H1 (cell line): ENCODE measurements around the gene TMEM161A.

ENCODE experiments used
- ASH2L ChIP-seq: fragments of 200-600, 300-600 bp; sonication (generic); IDR thresholded peaks from one replicate; pipeline ENCODE4 v1.7.1; 2017; ENCODE audit warnings: low read length
- ATF3 ChIP-seq: IDR thresholded peaks from 2 replicates; pipeline ENCODE4 v1.6.1; 2011; ENCODE audit warnings: low read depth, mild to moderate bottlenecking, low read length; ENCODE audit not compliant: insufficient read depth
- BCL11A ChIP-seq, 2 experiments: IDR thresholded peaks; one replicate each; pipeline ENCODE4 v1.6.1; 2011; ENCODE audit warnings: low read depth in 2 of 2, low read length in 2 of 2, mild to moderate bottlenecking in 2 of 2
- CHD2 ChIP-seq: IDR thresholded peaks from 2 replicates; pipeline ENCODE4 v1.6.1; 2012; ENCODE audit warnings: low read length, improper control_type of control experiment
- CTCF ChIP-seq, 3 experiments: IDR thresholded peaks; 1 replicate in 2 of 3; 2 replicates in 1 of 3; pipeline versions ENCODE4 v1.5.1 to v1.6.1; 2011; ENCODE audit warnings: low read length in 3 of 3, mild to moderate bottlenecking in 3 of 3, inconsistent platforms in 2 of 3, low read depth in 1 of 3, moderate library complexity in 1 of 3; ENCODE audit not compliant: insufficient read depth in 1 of 3; ENCODE audit errors: control extremely low read depth in 1 of 3
- EGR1 ChIP-seq: IDR thresholded peaks from 2 replicates; pipeline ENCODE4 v1.6.1; 2011; ENCODE audit warnings: low read depth, low read length, borderline replicate concordance
- EZH2 ChIP-seq: fragments of 200-600 bp; sonication (generic); IDR thresholded peaks from 2 replicates; pipeline ENCODE4 v1.7.1; 2012; ENCODE audit warnings: low read depth, mild to moderate bottlenecking, moderate library complexity, low read length, inconsistent platforms; ENCODE audit not compliant: severe bottlenecking
- JUN ChIP-seq: IDR thresholded peaks from 2 replicates; pipeline ENCODE4 v1.6.1; 2011; ENCODE audit warnings: low read depth, mild to moderate bottlenecking, improper control_type of control experiment, low read length
- POLR2A ChIP-seq, 2 experiments: IDR thresholded peaks; 1 replicate in 1 of 2; 2 replicates in 1 of 2; pipeline ENCODE4 v1.6.1; 2011; ENCODE audit warnings: low read depth in 2 of 2, low read length in 2 of 2, mild to moderate bottlenecking in 2 of 2; ENCODE audit errors: control extremely low read depth in 1 of 2
- POLR2AphosphoS5 ChIP-seq: IDR thresholded peaks from 2 replicates; pipeline ENCODE4 v1.6.1; 2011; ENCODE audit warnings: low read depth, low read length
- RXRA ChIP-seq: IDR thresholded peaks from 2 replicates; pipeline ENCODE4 v1.6.1; 2011; ENCODE audit warnings: low read depth, mild to moderate bottlenecking, low read length, moderate library complexity; ENCODE audit not compliant: insufficient read depth
- SIRT6 ChIP-seq: IDR thresholded peaks from one replicate; pipeline ENCODE4 v1.7.1; 2012; ENCODE audit warnings: low read length, inconsistent platforms
- YY1 ChIP-seq: IDR thresholded peaks from 2 replicates; pipeline ENCODE4 v1.6.1; 2011; ENCODE audit warnings: low read depth, mild to moderate bottlenecking, low read length
- ZNF274 ChIP-seq: IDR thresholded peaks from 2 replicates; pipeline ENCODE4 v1.7.0; 2012; ENCODE audit warnings: low read length, borderline replicate concordance; ENCODE audit errors: extremely low read depth

DNA sequence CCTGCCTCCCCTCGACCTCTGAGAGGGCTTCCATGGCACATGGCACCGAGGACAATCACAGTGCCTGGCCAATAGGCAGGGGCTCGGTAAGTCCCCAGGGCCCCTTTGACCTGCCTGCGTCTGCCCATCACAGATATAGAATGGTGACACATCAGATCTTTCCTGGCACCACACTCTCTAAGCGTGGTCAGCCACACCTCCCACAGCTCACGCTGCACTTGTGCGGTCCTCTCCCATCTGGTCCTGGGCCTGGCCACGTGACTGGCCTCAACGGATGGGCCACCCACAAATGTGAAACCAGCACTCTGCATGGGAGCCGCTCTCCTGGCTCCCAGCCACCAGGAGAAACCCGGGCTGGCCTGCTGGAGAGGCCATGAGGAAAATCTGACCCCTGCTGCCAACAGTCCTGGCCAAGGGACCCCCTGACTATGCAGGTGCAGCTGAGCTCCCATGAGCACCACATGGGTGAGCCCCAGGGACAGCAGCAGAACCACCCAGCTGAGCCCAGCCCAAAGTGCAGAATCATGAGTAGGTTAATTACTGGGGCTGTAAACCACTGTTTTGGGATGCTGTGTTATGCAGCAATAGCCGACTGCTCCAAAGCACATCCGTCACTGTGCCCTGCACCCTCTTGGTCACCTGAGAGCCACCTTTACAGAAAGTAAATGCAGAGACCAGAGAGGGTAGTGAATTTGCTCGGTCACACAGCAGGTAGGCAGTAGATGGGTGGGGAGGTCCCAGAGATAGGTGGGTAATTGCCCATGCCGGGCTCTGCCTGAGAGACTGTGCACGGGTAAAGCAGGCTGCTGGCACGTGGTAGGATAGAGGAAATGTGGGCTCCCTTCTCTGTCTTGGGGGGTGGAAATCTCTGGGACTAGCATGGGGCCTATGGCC lies 41.5 kb upstream of the TMEM161A start:
- no peak for TF ChIP-seq CTCF (IDR thresholded peaks at IDR 0.05; ENCODE audit: control extremely low read depth in 1 of 3, insufficient read depth in 1 of 3, low read depth in 1 of 3, low read length in 3 of 3)
- TF ChIP-seq EZH2 = no peak
- no peak for TF ChIP-seq EGR1
- TF ChIP-seq CHD2 = no peak
- no peak for TF ChIP-seq SIRT6
- TF ChIP-seq BCL11A (IDR thresholded peaks at IDR 0.05; ENCODE audit: low read depth in 2 of 2, low read length in 2 of 2) = no peak
- TF ChIP-seq ZNF274 = no peak
- TF ChIP-seq POLR2A (IDR thresholded peaks at IDR 0.05; ENCODE audit: control extremely low read depth in 1 of 2, low read depth in 2 of 2, low read length in 2 of 2) = no peak
- TF ChIP-seq POLR2AphosphoS5 = no peak
- no peak for TF ChIP-seq ASH2L
- TF ChIP-seq JUN = no peak
- TF ChIP-seq ATF3 = no peak
- no peak for TF ChIP-seq YY1
- no peak for TF ChIP-seq RXRA
